ENCODE data around the gene GMDS.

- TF ChIP-seq CTCF (IDR thresholded peaks at IDR 0.05) = no peak
- no peak for TF ChIP-seq POLR2A (IDR thresholded peaks at IDR 0.05)
These were observed 23.6 kb downstream of the GMDS start for GRCh38 chr6:2221726-2222274.
